ENCODE measurements around the gene UBALD1. TPM values are rescaled to one million over a fixed set of nuclear protein-coding genes. Genes with fewer than 3 reads are reported as not detected.

Gene UBALD1
- polyA plus RNA-seq, 1 donor (not counting 4 experiments of a cell fraction or from before 2014, with no cell fraction given) = 4.0 TPM

DNA sequence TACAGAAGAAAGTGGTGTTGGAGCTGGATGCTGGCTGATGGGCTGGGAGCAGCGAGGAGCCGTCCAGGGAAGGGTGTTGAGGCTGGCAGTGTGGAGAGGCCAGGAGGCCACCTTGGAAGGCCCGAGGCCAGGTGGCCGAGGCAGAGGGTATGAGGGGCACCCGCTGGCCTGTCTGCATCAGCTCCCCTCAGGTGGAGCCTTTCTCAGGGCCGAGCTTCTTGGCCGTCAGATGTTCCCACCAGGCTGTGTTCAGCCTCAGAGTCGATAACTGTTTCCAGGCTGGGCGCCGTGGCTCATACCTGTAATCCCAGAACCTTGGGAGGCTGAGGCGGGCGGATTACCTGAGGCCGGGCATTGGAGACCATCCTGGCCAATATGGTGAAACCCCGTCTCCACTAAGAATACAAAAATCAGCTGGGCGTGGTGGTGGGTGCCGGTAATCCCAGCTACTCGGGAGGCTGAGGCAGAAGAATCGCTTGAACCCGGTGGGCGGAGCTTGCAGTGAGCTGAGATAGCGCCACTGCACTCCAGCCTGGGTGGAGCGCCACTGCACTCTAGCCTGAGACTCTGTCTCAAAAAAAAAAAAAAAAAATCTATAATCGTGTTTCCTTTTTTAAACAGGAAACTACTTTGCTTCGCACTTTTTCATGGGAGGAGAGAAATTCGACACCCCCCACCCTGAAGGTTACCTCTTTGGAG is 35.2 kb upstream of the UBALD1 start:
- dilution Hi-C loops (cut with MboI; ENCODE audit: extremely low pct_ligation_motif_present, low sequenced_read_pairs) = no loop called here
- no peaks in the 10 kb centered on the region for H4K20me1 ChIP-seq (ENCODE audit: control insufficient read depth, extremely low read depth, insufficient read depth, low read length)

DNA sequence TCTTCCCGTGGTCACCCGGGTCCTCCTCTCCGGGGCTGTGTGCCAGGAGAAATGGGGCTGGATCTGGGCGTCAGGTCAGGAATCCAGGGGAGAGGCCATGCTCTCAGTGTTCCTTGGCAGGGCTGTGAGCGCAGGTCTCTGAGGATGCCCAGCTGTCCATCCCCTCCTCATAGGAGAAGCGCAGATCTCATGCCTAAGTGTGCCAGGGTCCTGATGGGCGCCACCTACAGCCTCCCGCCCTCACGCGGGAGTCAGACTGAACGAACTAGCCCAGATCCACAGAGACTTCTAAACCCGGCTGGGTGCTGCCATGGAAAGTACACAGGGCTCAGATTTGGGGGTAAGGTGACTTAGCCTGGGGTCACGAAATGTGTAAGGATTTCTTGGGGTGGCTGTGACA is 34.2 kb upstream of the UBALD1 start:
- dilution Hi-C loops (cut with MboI; ENCODE audit: extremely low pct_ligation_motif_present, low sequenced_read_pairs) = no loop called here
- no peak for TF ChIP-seq EZH2 (IDR thresholded peaks at IDR 0.05; ENCODE audit: low read length)
- TF ChIP-seq, protein P1, sequence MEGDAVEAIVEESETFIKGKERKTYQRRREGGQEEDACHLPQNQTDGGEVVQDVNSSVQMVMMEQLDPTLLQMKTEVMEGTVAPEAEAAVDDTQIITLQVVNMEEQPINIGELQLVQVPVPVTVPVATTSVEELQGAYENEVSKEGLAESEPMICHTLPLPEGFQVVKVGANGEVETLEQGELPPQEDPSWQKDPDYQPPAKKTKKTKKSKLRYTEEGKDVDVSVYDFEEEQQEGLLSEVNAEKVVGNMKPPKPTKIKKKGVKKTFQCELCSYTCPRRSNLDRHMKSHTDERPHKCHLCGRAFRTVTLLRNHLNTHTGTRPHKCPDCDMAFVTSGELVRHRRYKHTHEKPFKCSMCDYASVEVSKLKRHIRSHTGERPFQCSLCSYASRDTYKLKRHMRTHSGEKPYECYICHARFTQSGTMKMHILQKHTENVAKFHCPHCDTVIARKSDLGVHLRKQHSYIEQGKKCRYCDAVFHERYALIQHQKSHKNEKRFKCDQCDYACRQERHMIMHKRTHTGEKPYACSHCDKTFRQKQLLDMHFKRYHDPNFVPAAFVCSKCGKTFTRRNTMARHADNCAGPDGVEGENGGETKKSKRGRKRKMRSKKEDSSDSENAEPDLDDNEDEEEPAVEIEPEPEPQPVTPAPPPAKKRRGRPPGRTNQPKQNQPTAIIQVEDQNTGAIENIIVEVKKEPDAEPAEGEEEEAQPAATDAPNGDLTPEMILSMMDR (optimal IDR thresholded peaks at IDR 0.05 in 1 of 3, IDR thresholded peaks at IDR 0.05 in 1 of 3, conservative IDR thresholded peaks at IDR 0.05 in 1 of 3; ENCODE audit: extremely low read depth in 1 of 3, insufficient read depth in 2 of 3, low read length in 3 of 3) = no peak
- DNase-seq (ENCODE audit: low read depth, low spot score) (no peak), FAIRE-seq (no peak)
- H3K27ac ChIP-seq (ENCODE audit: control insufficient read depth, insufficient read depth, low read length) = no peak overlapping the region
- no peaks in the 10 kb centered on the region for H3K9me1 ChIP-seq (ENCODE audit: control insufficient read depth, extremely low read depth, insufficient read depth, low read length)
- H3K9me3 ChIP-seq (ENCODE audit: control insufficient read depth, low read depth, low read length) = no peaks in the 10 kb centered on the region
- H3K4me1 ChIP-seq (ENCODE audit: control insufficient read depth, extremely low read depth, insufficient read depth, low read length) = no peaks in the 10 kb centered on the region
- H2AFZ ChIP-seq (ENCODE audit: control insufficient read depth, low read length) = no peak overlapping the region
- no peak overlapping the region for H3K4me2 ChIP-seq (ENCODE audit: control insufficient read depth, extremely low read depth, insufficient read depth, low read depth, low read length)
- no peaks in the 10 kb centered on the region for H4K20me1 ChIP-seq (ENCODE audit: control insufficient read depth, extremely low read depth, insufficient read depth, low read length)
- H3K4me3 ChIP-seq (ENCODE audit: control insufficient read depth in 2 of 3, extremely low read depth in 1 of 3, insufficient read depth in 2 of 3, low read depth in 1 of 3, low read length in 3 of 3) = no peak overlapping the region
- H3K79me2 ChIP-seq (ENCODE audit: control insufficient read depth, insufficient read depth, low read length) = peaks cover 32% of the 10 kb centered on the region
- no peak overlapping the region for H3K9ac ChIP-seq (ENCODE audit: control insufficient read depth, extremely low read depth, insufficient read depth, low read length)
- H3K27me3 ChIP-seq (ENCODE audit: control insufficient read depth, extremely low read depth, insufficient read depth, low read length) = no peaks in the 10 kb centered on the region
- peaks cover 7 to 33% of the 10 kb centered on the region in 2 experiments for H3K36me3 ChIP-seq (ENCODE audit: control insufficient read depth in 2 of 2, extremely low read depth in 1 of 2, insufficient read depth in 2 of 2, low read length in 2 of 2)

More for the DNA sequence above, 35.2 kb upstream of the UBALD1 start:
- TF ChIP-seq, protein P1 (optimal IDR thresholded peaks at IDR 0.05 in 1 of 3, IDR thresholded peaks at IDR 0.05 in 1 of 3, conservative IDR thresholded peaks at IDR 0.05 in 1 of 3; ENCODE audit: extremely low read depth in 1 of 3, insufficient read depth in 2 of 3, low read length in 3 of 3) = no peak
- TF ChIP-seq EZH2 (IDR thresholded peaks at IDR 0.05; ENCODE audit: low read length) = no peak
- H3K9ac ChIP-seq (ENCODE audit: control insufficient read depth, extremely low read depth, insufficient read depth, low read length) = no peak overlapping the region
- H3K27me3 ChIP-seq (ENCODE audit: control insufficient read depth, extremely low read depth, insufficient read depth, low read length) = no peaks in the 10 kb centered on the region
- H3K36me3 ChIP-seq (ENCODE audit: control insufficient read depth in 2 of 2, extremely low read depth in 1 of 2, insufficient read depth in 2 of 2, low read length in 2 of 2) = peaks cover 10 to 37% of the 10 kb centered on the region in 2 experiments
- no peaks in the 10 kb centered on the region for H3K9me1 ChIP-seq (ENCODE audit: control insufficient read depth, extremely low read depth, insufficient read depth, low read length)
- no peak overlapping the region for H2AFZ ChIP-seq (ENCODE audit: control insufficient read depth, low read length)
- H3K4me2 ChIP-seq (ENCODE audit: control insufficient read depth, extremely low read depth, insufficient read depth, low read depth, low read length) = no peak overlapping the region
- FAIRE-seq (no peak), DNase-seq (ENCODE audit: low read depth, low spot score) (no peak)
- H3K4me1 ChIP-seq (ENCODE audit: control insufficient read depth, extremely low read depth, insufficient read depth, low read length) = no peaks in the 10 kb centered on the region
- H3K27ac ChIP-seq (ENCODE audit: control insufficient read depth, insufficient read depth, low read length) = no peak overlapping the region
- H3K79me2 ChIP-seq (ENCODE audit: control insufficient read depth, insufficient read depth, low read length) = peaks cover 31% of the 10 kb centered on the region
- H3K4me3 ChIP-seq (ENCODE audit: control insufficient read depth in 2 of 3, extremely low read depth in 1 of 3, insufficient read depth in 2 of 3, low read depth in 1 of 3, low read length in 3 of 3) = no peak overlapping the region
- H3K9me3 ChIP-seq (ENCODE audit: control insufficient read depth, low read depth, low read length) = no peaks in the 10 kb centered on the region
